HS-27A (cell line): Measurements from ENCODE around the gene CELF2.

ENCODE experiments used
- DNase-seq: peaks from one replicate; pipeline ENCODE4 v3.0.0-alpha.2; 2012; ENCODE audit warnings: low read depth, missing footprints

CELF2 gene

GRCh38 chr10:11197878-11198277 lies 180.2 kb downstream of the CELF2 start:
- DNase-seq: no peak

GRCh38 chr10:11201911-11202310 lies 184.2 kb downstream of the CELF2 start:
- no peak for DNase-seq

- no peak for DNase-seq
These were observed 186.8 kb downstream of the CELF2 start for GRCh38 chr10:11204351-11204942.

- DNase-seq: no peak
These were observed 187.5 kb downstream of the CELF2 start for GRCh38 chr10:11205030-11205772.

- no peak for DNase-seq
These were observed 189.2 kb downstream of the CELF2 start for GRCh38 chr10:11206676-11207559.

GRCh38 chr10:11207560-11207844 lies 189.8 kb downstream of the CELF2 start:
- no peak for DNase-seq

GRCh38 chr10:11208243-11208642 lies 190.6 kb downstream of the CELF2 start:
- no peak for DNase-seq

- no peak for DNase-seq
These were observed 191.5 kb downstream of the CELF2 start for GRCh38 chr10:11208908-11209829.

- no peak for DNase-seq
These were observed 192.1 kb downstream of the CELF2 start for GRCh38 chr10:11209830-11210181.

GRCh38 chr10:11210211-11210922 lies 192.7 kb downstream of the CELF2 start:
- DNase-seq: no peak

GRCh38 chr10:11212288-11213085 lies 194.8 kb downstream of the CELF2 start:
- no peak for DNase-seq

GRCh38 chr10:11213137-11213536 lies 195.5 kb downstream of the CELF2 start:
- DNase-seq: no peak

GRCh38 chr10:11214407-11214806 lies 196.7 kb downstream of the CELF2 start:
- DNase-seq: no peak

- DNase-seq: no peak
These were observed 197.8 kb downstream of the CELF2 start for GRCh38 chr10:11215471-11215870.

- DNase-seq: no peak
These were observed 199.8 kb downstream of the CELF2 start for GRCh38 chr10:11217521-11217920.

- no peak for DNase-seq
These were observed 200.7 kb downstream of the CELF2 start for GRCh38 chr10:11218395-11218794.

- no peak for DNase-seq
These were observed 201.8 kb downstream of the CELF2 start for GRCh38 chr10:11219431-11219830.

- DNase-seq: no peak
These were observed 205.4 kb downstream of the CELF2 start for GRCh38 chr10:11223081-11223480.

GRCh38 chr10:11223507-11224140 lies 206.0 kb downstream of the CELF2 start:
- DNase-seq: no peak

GRCh38 chr10:11224321-11224720 lies 206.6 kb downstream of the CELF2 start:
- DNase-seq: no peak
